ENCODE data around the gene SRSF3. TPM values are rescaled to one million over a fixed set of nuclear protein-coding genes. Genes with fewer than 3 reads are reported as not detected.

Gene SRSF3
- polyA plus RNA-seq, 1 donor (not counting 4 experiments of a cell fraction or from before 2014, with no cell fraction given), result 398 TPM

DNA sequence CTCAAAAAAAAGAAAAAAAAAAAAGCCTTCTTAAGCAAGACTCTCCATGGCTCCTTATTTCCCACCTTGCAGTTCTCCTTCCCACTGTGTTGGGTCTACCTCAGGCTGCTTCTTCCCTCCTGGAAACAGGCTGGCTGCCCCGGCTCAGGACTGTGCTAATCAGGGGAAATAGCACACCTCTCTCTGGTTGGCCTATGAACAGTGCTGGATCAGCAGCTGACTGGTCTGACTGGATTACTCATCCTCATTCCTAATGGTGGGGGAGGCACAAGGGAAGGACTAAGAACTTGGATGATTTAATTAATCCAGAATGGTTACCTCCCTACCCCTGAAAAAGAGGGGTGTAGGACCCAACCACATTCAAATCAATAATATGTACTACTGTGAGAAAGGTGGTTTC is 3.9 kb upstream of the SRSF3 start:
- H3K9me1 ChIP-seq (ENCODE audit: control insufficient read depth, extremely low read depth, insufficient read depth, low read length), result no peaks in the 10 kb centered on the region
- dilution Hi-C loops (cut with MboI; ENCODE audit: extremely low pct_ligation_motif_present, low sequenced_read_pairs), result no loop called here
- H3K4me3 ChIP-seq (ENCODE audit: control insufficient read depth in 2 of 3, extremely low read depth in 1 of 3, insufficient read depth in 2 of 3, low read depth in 1 of 3, low read length in 3 of 3), result no peak overlapping the region
- H3K36me3 ChIP-seq (ENCODE audit: control insufficient read depth in 2 of 2, extremely low read depth in 1 of 2, insufficient read depth in 2 of 2, low read length in 2 of 2), result peaks cover 0 to 5% of the 10 kb centered on the region in 2 experiments
- peaks cover 7% of the 10 kb centered on the region for H4K20me1 ChIP-seq (ENCODE audit: control insufficient read depth, extremely low read depth, insufficient read depth, low read length)
- peaks cover 13% of the 10 kb centered on the region for H3K79me2 ChIP-seq (ENCODE audit: control insufficient read depth, insufficient read depth, low read length)
- no peaks in the 10 kb centered on the region for H3K27me3 ChIP-seq (ENCODE audit: control insufficient read depth, extremely low read depth, insufficient read depth, low read length)
- TF ChIP-seq EZH2 (IDR thresholded peaks at IDR 0.05; ENCODE audit: low read length), result no peak
- TF ChIP-seq, protein P1, sequence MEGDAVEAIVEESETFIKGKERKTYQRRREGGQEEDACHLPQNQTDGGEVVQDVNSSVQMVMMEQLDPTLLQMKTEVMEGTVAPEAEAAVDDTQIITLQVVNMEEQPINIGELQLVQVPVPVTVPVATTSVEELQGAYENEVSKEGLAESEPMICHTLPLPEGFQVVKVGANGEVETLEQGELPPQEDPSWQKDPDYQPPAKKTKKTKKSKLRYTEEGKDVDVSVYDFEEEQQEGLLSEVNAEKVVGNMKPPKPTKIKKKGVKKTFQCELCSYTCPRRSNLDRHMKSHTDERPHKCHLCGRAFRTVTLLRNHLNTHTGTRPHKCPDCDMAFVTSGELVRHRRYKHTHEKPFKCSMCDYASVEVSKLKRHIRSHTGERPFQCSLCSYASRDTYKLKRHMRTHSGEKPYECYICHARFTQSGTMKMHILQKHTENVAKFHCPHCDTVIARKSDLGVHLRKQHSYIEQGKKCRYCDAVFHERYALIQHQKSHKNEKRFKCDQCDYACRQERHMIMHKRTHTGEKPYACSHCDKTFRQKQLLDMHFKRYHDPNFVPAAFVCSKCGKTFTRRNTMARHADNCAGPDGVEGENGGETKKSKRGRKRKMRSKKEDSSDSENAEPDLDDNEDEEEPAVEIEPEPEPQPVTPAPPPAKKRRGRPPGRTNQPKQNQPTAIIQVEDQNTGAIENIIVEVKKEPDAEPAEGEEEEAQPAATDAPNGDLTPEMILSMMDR (optimal IDR thresholded peaks at IDR 0.05 in 1 of 3, IDR thresholded peaks at IDR 0.05 in 1 of 3, conservative IDR thresholded peaks at IDR 0.05 in 1 of 3; ENCODE audit: extremely low read depth in 1 of 3, insufficient read depth in 2 of 3, low read length in 3 of 3), result no peak
- peak overlapping the region; percentile 9 for H3K27ac ChIP-seq (ENCODE audit: control insufficient read depth, insufficient read depth, low read length)
- DNase-seq (ENCODE audit: low read depth, low spot score), result no peak
- peak; percentile 65 for FAIRE-seq
- peak overlapping the region; percentile 39 for H3K4me2 ChIP-seq (ENCODE audit: control insufficient read depth, extremely low read depth, insufficient read depth, low read depth, low read length)
- peak overlapping the region; percentile 64 for H2AFZ ChIP-seq (ENCODE audit: control insufficient read depth, low read length)
- H3K9ac ChIP-seq (ENCODE audit: control insufficient read depth, extremely low read depth, insufficient read depth, low read length), result no peak overlapping the region
- H3K9me3 ChIP-seq (ENCODE audit: control insufficient read depth, low read depth, low read length), result no peaks in the 10 kb centered on the region
- H3K4me1 ChIP-seq (ENCODE audit: control insufficient read depth, extremely low read depth, insufficient read depth, low read length), result peaks cover 17% of the 10 kb centered on the region

GRCh38 chr6:36592221-36592655 is 1.9 kb upstream of the SRSF3 start:
- no peaks in the 10 kb centered on the region for H3K9me1 ChIP-seq (ENCODE audit: control insufficient read depth, extremely low read depth, insufficient read depth, low read length)
- H3K36me3 ChIP-seq (ENCODE audit: control insufficient read depth in 2 of 2, extremely low read depth in 1 of 2, insufficient read depth in 2 of 2, low read length in 2 of 2), result peaks cover 3 to 18% of the 10 kb centered on the region in 2 experiments
- peaks cover 33% of the 10 kb centered on the region for H3K79me2 ChIP-seq (ENCODE audit: control insufficient read depth, insufficient read depth, low read length)
- H3K9ac ChIP-seq (ENCODE audit: control insufficient read depth, extremely low read depth, insufficient read depth, low read length), result no peak overlapping the region
- TF ChIP-seq, protein P1 (optimal IDR thresholded peaks at IDR 0.05 in 1 of 3, IDR thresholded peaks at IDR 0.05 in 1 of 3, conservative IDR thresholded peaks at IDR 0.05 in 1 of 3; ENCODE audit: extremely low read depth in 1 of 3, insufficient read depth in 2 of 3, low read length in 3 of 3), result no peak
- no peak for TF ChIP-seq EZH2 (IDR thresholded peaks at IDR 0.05; ENCODE audit: low read length)
- no peak overlapping the region for H3K27ac ChIP-seq (ENCODE audit: control insufficient read depth, insufficient read depth, low read length)
- H3K9me3 ChIP-seq (ENCODE audit: control insufficient read depth, low read depth, low read length), result no peaks in the 10 kb centered on the region
- dilution Hi-C loops (cut with MboI; ENCODE audit: extremely low pct_ligation_motif_present, low sequenced_read_pairs), result no loop called here
- H3K4me3 ChIP-seq (ENCODE audit: control insufficient read depth in 2 of 3, extremely low read depth in 1 of 3, insufficient read depth in 2 of 3, low read depth in 1 of 3, low read length in 3 of 3), result no peak overlapping the region
- FAIRE-seq, result no peak
- DNase-seq (ENCODE audit: low read depth, low spot score), result no peak
- H4K20me1 ChIP-seq (ENCODE audit: control insufficient read depth, extremely low read depth, insufficient read depth, low read length), result peaks cover 27% of the 10 kb centered on the region
- no peak overlapping the region for H2AFZ ChIP-seq (ENCODE audit: control insufficient read depth, low read length)
- no peak overlapping the region for H3K4me2 ChIP-seq (ENCODE audit: control insufficient read depth, extremely low read depth, insufficient read depth, low read depth, low read length)
- H3K4me1 ChIP-seq (ENCODE audit: control insufficient read depth, extremely low read depth, insufficient read depth, low read length), result peaks cover 21% of the 10 kb centered on the region
- no peaks in the 10 kb centered on the region for H3K27me3 ChIP-seq (ENCODE audit: control insufficient read depth, extremely low read depth, insufficient read depth, low read length)

Data from keratinocyte (primary cell).